Gastrocnemius medialis (tissue), 4 donors: Measurements from ENCODE around the gene MINK1. TPM values are rescaled to one million over a fixed set of nuclear protein-coding genes. Genes with fewer than 3 reads are reported as not detected.

ENCODE experiments used
- ATAC-seq, 2 donors: fragments of 150-250 bp; one replicate each; pipeline ENCODE4 v1.9.1; 2016
- DNase-seq, 2 donors: peaks; one replicate each; pipeline ENCODE4 v3.0.0-alpha.2; 2019
- H3K27ac ChIP-seq, 4 donors: fragments of 200-600 bp; sonication (generic); 1 replicate in 1 of 4; 2 replicates in 3 of 4; pipeline ENCODE4 v1.5.1; 2016 to 2018; ENCODE audit warnings: mild to moderate bottlenecking in 2 of 4, moderate library complexity in 1 of 4
- H3K27me3 ChIP-seq, 3 donors: fragments of 200-600 bp; sonication (generic) in 2 of 3; 1 replicate in 1 of 3; 2 replicates in 2 of 3; pipeline versions ENCODE4 v1.5.1 to v1.6.0; 2016 to 2019; ENCODE audit warnings: mild to moderate bottlenecking in 1 of 3, moderate library complexity in 1 of 3
- H3K36me3 ChIP-seq, 2 donors: fragments of 200-600 bp; sonication (generic) in 1 of 2; one replicate each; pipeline ENCODE4 v1.5.1; 2017 to 2018
- H3K4me1 ChIP-seq, 2 donors: fragments of 200-600 bp; sonication (generic) in 1 of 2; one replicate each; pipeline ENCODE4 v1.5.1; 2016 to 2017; ENCODE audit warnings: mild to moderate bottlenecking in 2 of 2
- H3K4me3 ChIP-seq, 4 donors: fragments of 200-600 bp; sonication (generic) in 3 of 4; 1 replicate in 1 of 4; 2 replicates in 3 of 4; pipeline ENCODE4 v1.5.1; 2016 to 2019; ENCODE audit warnings: mild to moderate bottlenecking in 2 of 4
- H3K9me3 ChIP-seq, 3 donors: fragments of 200-600 bp; sonication (generic) in 2 of 3; 1 replicate in 1 of 3; 2 replicates in 2 of 3; pipeline ENCODE4 v1.5.1; 2016 to 2019
- POLR2A ChIP-seq, 2 donors: fragments of 450-650 bp; IDR thresholded peaks; one replicate each; pipeline ENCODE4 v1.6.1; 2017; ENCODE audit warnings: antibody characterized with exemption in 2 of 2, mild to moderate bottlenecking in 2 of 2, moderate library complexity in 2 of 2
- in situ Hi-C, 4 donors: fragments of 200-750 bp; cut with MboI; loops; one replicate each; pipeline versions ENCODE4 v1.15.0 to v1.8.0; 2017; ENCODE audit warnings: low sequenced_read_pairs in 4 of 4
- intact Hi-C: fragments of 100-400 bp; cut with DNase I; formaldehyde crosslinking; loops from one replicate; pipeline ENCODE4 v1.15.1; 2023; ENCODE audit warnings: low total_unique reads
- total RNA-seq, 4 donors: library from RNA; depleted of rRNA; stranded (reverse); fragments of >200 nt; gene quantifications; one replicate each; pipeline versions ENCODE4 v1.1.0 to v1.2.3, GENCODE V29; 2016
- TF ChIP-seq, protein P1 (sequence below), 5 experiments: fragments of 450-650 bp in 3 of 5; fragments of 200-600 bp in 2 of 5; sonication (generic) in 2 of 5; IDR thresholded peaks in 4 of 5; conservative IDR thresholded peaks in 1 of 5; 1 replicate in 4 of 5; 2 replicates in 1 of 5; pipeline ENCODE4 v1.5.1; 2016 to 2019; ENCODE audit warnings: antibody characterized with exemption in 5 of 5, mild to moderate bottlenecking in 3 of 5, moderate library complexity in 3 of 5

MINK1 gene
- total RNA-seq, 4 donors from 2014 or later = 11.7 to 20.2 (median 15.3) TPM

- TF ChIP-seq POLR2A (IDR thresholded peaks at IDR 0.05) = no peak
- TF ChIP-seq, protein P1, sequence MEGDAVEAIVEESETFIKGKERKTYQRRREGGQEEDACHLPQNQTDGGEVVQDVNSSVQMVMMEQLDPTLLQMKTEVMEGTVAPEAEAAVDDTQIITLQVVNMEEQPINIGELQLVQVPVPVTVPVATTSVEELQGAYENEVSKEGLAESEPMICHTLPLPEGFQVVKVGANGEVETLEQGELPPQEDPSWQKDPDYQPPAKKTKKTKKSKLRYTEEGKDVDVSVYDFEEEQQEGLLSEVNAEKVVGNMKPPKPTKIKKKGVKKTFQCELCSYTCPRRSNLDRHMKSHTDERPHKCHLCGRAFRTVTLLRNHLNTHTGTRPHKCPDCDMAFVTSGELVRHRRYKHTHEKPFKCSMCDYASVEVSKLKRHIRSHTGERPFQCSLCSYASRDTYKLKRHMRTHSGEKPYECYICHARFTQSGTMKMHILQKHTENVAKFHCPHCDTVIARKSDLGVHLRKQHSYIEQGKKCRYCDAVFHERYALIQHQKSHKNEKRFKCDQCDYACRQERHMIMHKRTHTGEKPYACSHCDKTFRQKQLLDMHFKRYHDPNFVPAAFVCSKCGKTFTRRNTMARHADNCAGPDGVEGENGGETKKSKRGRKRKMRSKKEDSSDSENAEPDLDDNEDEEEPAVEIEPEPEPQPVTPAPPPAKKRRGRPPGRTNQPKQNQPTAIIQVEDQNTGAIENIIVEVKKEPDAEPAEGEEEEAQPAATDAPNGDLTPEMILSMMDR (IDR thresholded peaks at IDR 0.05 in 4 of 5, conservative IDR thresholded peaks at IDR 0.05 in 1 of 5) = no peak
- ATAC-seq = no peak
- intact Hi-C loops = no loop called here
- H3K4me3 ChIP-seq = peak overlapping the region; percentile 85 to 99 (median 96)
- in situ Hi-C loops = no loop called here
- peaks cover 0 to 40% of the 10 kb centered on the region in 2 donors for H3K36me3 ChIP-seq
- peaks cover 44 to 47% of the 10 kb centered on the region in 2 donors for H3K4me1 ChIP-seq
- peak overlapping the region; percentile 96 to 100 (median 98) for H3K27ac ChIP-seq
- no peak for DNase-seq
- no peaks in the 10 kb centered on the region for H3K27me3 ChIP-seq
- H3K9me3 ChIP-seq = no peaks in the 10 kb centered on the region
These were observed 113.9 kb downstream of the MINK1 start for GRCh38 chr17:4947010-4947410.

Other genes with a start within 250 kb of the MINK1 start
- gene SMTNL2, start 248.8 kb upstream of the MINK1 start, total RNA-seq = 100 to 1,000 TPM; 110 to 588 (median 420) TPM
- gene ALOX15, start 191.7 kb upstream of the MINK1 start, total RNA-seq = not detected
- 10 to 100 TPM; 31.5 to 46.8 (median 35.6) TPM for gene PELP1, start 129.2 kb upstream of the MINK1 start, total RNA-seq
- 10 to 100 TPM in 1 of 4 donors, 1 to 10 TPM in 3; 5.5 to 11.8 (median 7.8) TPM for gene ARRB2, start 122.7 kb upstream of the MINK1 start, total RNA-seq
- 10 to 100 TPM; 29.4 to 58.5 (median 44.8) TPM for gene MED11, start 101.9 kb upstream of the MINK1 start, total RNA-seq
- not detected for gene ZMYND15, start 93.5 kb upstream of the MINK1 start, total RNA-seq
- 1 to 10 TPM; 1.2 to 2.1 (median 1.4) TPM for gene CXCL16, start 93.4 kb upstream of the MINK1 start, total RNA-seq
- gene TM4SF5, start 61.5 kb upstream of the MINK1 start, total RNA-seq = under 1 TPM in 1 of 4 donors, not detected in 3; 0.64 TPM
- gene VMO1, start 47.0 kb upstream of the MINK1 start, total RNA-seq = 1 to 10 TPM in 3 of 4 donors, not detected in 1; 1.4 to 7.2 (median 3.8) TPM
- under 1 TPM in 1 of 4 donors, not detected in 3; 0.53 TPM for gene GLTPD2, start 44.4 kb upstream of the MINK1 start, total RNA-seq
- gene PSMB6, start 37.2 kb upstream of the MINK1 start, total RNA-seq = 100 to 1,000 TPM; 365 to 662 (median 479) TPM
- 1 to 10 TPM; 2.8 to 5.8 (median 4.2) TPM for gene PLD2, start 26.2 kb upstream of the MINK1 start, total RNA-seq
- gene C17orf107, start 66.2 kb downstream of the MINK1 start, total RNA-seq = under 1 TPM in 2 of 4 donors, not detected in 2; 0.10 to 0.33 TPM
- 1 to 10 TPM in 1 of 4 donors, under 1 TPM in 2, not detected in 1; 0.33 to 1.9 (median 0.52) TPM for gene CHRNE, start 69.8 kb downstream of the MINK1 start, total RNA-seq
- not detected for gene GP1BA, start 98.9 kb downstream of the MINK1 start, total RNA-seq
- 100 to 1,000 TPM in 2 of 4 donors, 10 to 100 TPM in 2; 52.6 to 106 (median 81.7) TPM for gene SLC25A11, start 106.7 kb downstream of the MINK1 start, total RNA-seq
- 10 to 100 TPM; 51.2 to 99.5 (median 75.2) TPM for gene RNF167, start 106.9 kb downstream of the MINK1 start, total RNA-seq
- gene PFN1, start 115.2 kb downstream of the MINK1 start, total RNA-seq = 100 to 1,000 TPM; 304 to 750 (median 599) TPM
- 1,000 to 10,000 TPM; 1,434 to 5,473 (median 3,204) TPM for gene ENO3, start 117.8 kb downstream of the MINK1 start, total RNA-seq
- 100 to 1,000 TPM in 1 of 4 donors, 10 to 100 TPM in 3; 78.6 to 114 (median 91.0) TPM for gene SPAG7, start 134.5 kb downstream of the MINK1 start, total RNA-seq
- gene CAMTA2, start 154.3 kb downstream of the MINK1 start, total RNA-seq = 10 to 100 TPM; 19.1 to 46.4 (median 36.4) TPM
- gene INCA1, start 164.2 kb downstream of the MINK1 start, total RNA-seq = 1 to 10 TPM; 1.9 to 5.7 (median 4.3) TPM
- 100 to 1,000 TPM; 327 to 543 (median 393) TPM for gene KIF1C, start 164.6 kb downstream of the MINK1 start, total RNA-seq
- gene SLC52A1, start 202.1 kb downstream of the MINK1 start, total RNA-seq = not detected
- gene ZFP3, start 245.1 kb downstream of the MINK1 start, total RNA-seq = 10 to 100 TPM in 1 of 4 donors, 1 to 10 TPM in 3; 6.1 to 11.4 (median 7.6) TPM